Stimulated activated CD4-positive, alpha-beta T cell treated with anti-CD3 and anti-CD28 coated beads, Interleukin-4, amount 100 ng/mL, for 48 hours (primary cell): Measurements from ENCODE around the gene CBX1.
"Not testable (repeated sequence)": the region's sequence is repeated elsewhere in the genome, so short reads cannot be mapped to it uniquely, and the experiment has no call there.

Experiments
- DNase-seq, 2 donors: peaks; one replicate each; pipeline ENCODE4 v3.0.0-alpha.2; 2020; ENCODE audit warnings: low read depth in 2 of 2

The CBX1 gene

DNA sequence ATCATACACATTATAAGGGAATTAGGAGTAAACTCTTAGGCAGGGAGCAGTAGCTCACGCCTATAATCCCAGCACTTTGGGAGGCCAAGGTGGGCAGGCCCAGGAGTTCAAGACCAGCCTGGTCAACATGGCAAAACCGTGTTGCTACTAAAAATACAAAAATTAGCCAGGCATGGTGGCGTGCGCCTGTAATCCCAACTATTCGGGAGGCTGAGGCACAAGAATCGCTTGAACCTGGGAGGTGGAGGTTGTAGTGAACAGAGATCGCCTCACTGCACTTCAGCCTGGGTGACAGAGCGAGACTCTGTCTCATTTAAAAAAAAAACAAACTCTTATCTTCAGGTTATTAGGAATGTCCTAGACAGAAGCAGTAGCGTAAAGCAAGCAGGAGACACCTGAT lies 28.5 kb downstream of the CBX1 start:
- DNase-seq, result not testable (repeated sequence)

GRCh38 chr17:48071654-48072053 lies 29.6 kb downstream of the CBX1 start:
- DNase-seq, result no peak

- no peak for DNase-seq
Observed at GRCh38 chr17:48070195-48070594, 31.1 kb downstream of the CBX1 start.

DNA sequence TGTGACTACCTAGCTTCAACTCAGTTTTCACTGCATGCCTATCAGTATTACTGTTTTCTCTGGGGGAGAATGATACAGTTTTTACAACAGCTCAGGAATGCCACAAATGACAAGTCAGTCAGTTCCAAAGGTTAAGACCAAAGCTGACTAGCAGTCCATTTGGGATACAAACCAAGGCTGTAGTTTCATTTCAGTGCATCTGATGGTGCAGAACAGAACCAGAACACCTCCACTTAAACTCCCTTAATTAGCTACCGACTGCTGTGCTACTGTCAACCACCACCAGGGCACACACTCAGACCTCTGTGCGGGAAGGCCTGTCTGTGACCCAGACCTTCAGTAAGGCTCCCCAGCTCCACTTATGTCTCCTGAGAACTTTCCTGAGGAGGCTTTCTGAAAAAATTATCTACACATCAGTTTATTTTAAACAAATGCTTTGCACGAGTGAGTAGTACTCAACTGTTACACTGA lies 32.8 kb downstream of the CBX1 start:
- no peak for DNase-seq

DNA sequence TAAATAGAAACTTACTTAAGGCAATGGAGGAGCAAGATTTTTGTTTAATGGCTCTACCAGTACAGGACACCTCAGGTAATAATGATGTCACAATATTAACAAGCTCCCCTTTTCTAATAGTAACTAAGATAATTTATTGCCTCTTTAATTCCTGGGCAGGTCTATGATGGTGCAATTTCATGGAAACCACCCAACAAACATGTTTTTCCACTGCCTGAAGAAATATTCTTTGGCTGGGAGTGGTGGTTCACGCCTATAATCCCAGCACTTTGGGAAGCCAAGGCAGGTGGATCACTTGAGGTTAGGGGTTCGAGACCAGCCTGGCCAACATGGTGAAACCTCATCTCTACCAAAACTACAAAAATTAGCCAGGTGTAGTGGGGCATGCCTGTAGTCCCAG lies 33.5 kb downstream of the CBX1 start:
- not testable (repeated sequence) for DNase-seq

DNA sequence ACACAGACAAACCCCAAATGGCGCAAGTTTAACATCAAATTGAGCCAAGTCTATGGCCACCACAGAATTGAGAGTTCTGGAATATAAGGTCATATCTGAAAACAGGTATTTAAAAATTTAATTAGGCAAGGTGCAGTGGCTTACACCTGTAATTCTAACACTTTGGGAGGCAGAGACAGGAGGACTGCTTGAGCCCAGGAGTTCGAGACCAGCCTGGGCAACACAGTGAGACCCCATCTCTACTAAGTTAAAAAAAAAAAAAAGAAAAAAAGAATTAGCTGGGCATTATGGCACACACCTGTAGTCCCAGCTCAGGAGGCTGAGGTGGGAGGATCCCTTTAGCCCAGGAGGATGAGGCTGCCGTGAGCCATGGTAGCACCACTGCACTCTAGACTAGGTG lies 34.0 kb downstream of the CBX1 start:
- DNase-seq, result no peak

- no peak for DNase-seq
Observed at GRCh38 chr17:48066656-48067055, 34.6 kb downstream of the CBX1 start.

GRCh38 chr17:48066192-48066591 lies 35.1 kb downstream of the CBX1 start:
- DNase-seq, result no peak

DNA sequence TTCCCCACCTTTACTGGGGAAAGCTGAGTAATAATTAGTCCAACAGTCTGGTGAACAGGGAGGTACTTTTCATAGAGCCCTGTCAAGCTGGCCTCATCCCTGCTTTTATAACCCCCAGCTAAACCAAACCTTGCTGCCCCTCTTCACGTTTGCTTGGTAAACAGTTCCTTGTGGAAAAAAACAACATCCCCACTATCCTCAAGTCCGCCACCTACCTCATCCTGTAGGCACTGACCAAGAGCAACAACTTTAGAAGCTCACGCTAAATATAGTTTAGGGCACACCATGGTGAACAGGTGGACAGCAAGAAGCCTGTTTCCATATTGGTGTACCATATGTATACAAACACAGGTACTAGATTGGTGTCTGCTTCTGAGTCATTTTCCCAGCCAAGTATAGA lies 36.6 kb downstream of the CBX1 start:
- DNase-seq, result no peak

DNA sequence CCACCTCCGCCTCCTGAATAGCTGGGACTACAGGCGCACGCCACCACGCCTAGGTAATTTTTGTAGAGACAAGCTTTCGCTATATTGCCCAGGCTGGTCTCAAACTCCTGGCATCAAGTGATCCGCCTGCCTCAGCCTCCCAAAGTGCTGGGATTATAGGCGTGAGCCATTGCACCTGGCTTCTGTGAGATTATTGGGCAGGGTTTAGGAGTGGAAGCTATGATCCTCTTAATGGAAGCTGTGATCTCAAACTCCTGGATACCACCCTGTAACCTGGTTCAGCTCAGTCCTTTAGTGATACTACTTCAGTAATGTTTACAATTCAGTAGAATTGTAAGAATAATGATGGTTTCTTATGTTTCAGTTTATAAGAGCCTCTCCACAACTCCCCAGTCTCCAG lies 39.0 kb downstream of the CBX1 start:
- DNase-seq, result no peak

DNA sequence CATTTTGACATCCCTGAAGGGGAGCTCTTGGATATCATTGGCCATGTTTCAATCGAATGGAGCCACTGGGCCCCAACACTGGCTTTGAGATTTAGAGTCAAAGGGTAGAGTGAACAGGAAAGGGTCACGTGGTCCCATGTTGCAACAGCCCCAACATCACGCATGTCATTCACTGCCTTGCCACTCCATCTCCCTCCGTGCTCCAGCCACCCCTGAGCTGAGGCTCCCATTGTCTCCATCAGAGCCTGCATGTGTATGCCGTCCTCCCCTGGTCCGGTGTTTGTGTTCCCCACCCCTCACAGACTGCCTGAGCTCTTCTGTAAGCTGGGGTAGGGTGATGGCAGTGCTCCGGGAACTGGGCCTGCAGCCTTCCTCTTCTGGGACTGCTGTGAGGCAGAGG lies 41.0 kb downstream of the CBX1 start:
- no peak for DNase-seq

GRCh38 chr17:48059125-48059668 lies 42.1 kb downstream of the CBX1 start:
- DNase-seq, result no peak

GRCh38 chr17:48058393-48059124 lies 42.7 kb downstream of the CBX1 start:
- no peak for DNase-seq

- no peak for DNase-seq
Observed at GRCh38 chr17:48057626-48058025, 43.7 kb downstream of the CBX1 start.

- no peak for DNase-seq
Observed at GRCh38 chr17:48056879-48057278, 44.4 kb downstream of the CBX1 start.

- no peak for DNase-seq
Observed at GRCh38 chr17:48056246-48056745, 45.0 kb downstream of the CBX1 start.

DNA sequence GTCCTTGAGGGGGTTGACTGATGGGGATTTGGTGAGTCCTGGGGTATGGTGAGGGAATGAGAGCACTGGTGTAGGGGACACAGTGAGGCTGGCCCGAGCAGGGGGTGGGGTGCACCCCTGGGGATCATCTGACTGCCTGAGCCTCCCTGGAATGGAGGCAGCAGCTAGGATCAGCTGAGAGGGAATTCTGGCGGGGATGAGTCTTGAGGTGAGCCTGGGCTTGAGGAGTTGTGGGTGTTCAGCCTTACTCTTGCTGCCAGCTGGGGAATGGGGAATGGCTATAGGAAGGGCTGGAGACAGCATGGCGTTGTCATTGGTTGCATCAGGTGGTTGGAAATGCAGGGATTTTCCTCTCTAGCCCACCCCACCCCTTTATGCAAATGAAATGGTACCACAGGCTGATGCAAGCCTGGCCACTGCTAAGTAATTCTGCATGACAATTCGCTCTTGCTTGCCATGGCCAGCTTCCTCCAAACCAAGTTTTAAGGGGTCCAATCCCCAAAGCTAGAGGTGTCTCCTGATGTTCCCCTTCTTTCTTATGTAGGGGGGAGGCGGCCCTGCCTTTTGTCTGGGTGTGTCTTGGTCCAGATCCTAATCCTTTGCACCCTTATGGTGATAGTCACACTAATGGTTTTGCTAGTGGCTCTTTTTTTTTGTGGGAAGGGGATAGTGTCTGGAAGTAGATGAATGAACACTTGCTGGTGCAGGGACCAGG lies 45.6 kb downstream of the CBX1 start:
- DNase-seq, result peak in 1 of 2 donors; percentile 50

- no peak for DNase-seq
Observed at GRCh38 chr17:48054238-48055185, 46.8 kb downstream of the CBX1 start.

GRCh38 chr17:48053758-48054237 lies 47.5 kb downstream of the CBX1 start:
- no peak for DNase-seq

- DNase-seq, result no peak
Observed at GRCh38 chr17:48052956-48053757, 48.1 kb downstream of the CBX1 start.
